Ishikawa (cell line): ENCODE results near the gene TGFBRAP1.

ENCODE experiments used
- CEBPB ChIP-seq: IDR thresholded peaks from 2 replicates; pipeline ENCODE4 v1.6.1; 2012
- CREB1 ChIP-seq: IDR thresholded peaks from 2 replicates; pipeline ENCODE4 v1.6.1; 2012; ENCODE audit warnings: low read depth
- EGR1 ChIP-seq: IDR thresholded peaks from 2 replicates; pipeline ENCODE4 v1.6.1; 2012
- EP300 ChIP-seq: IDR thresholded peaks from 2 replicates; pipeline ENCODE4 v1.6.1; 2012; ENCODE audit warnings: borderline replicate concordance
- FOXM1 ChIP-seq: IDR thresholded peaks from 2 replicates; pipeline ENCODE4 v1.6.1; 2012; ENCODE audit warnings: low read depth, borderline replicate concordance
- RAD21 ChIP-seq: IDR thresholded peaks from 2 replicates; pipeline ENCODE4 v1.6.1; 2012; ENCODE audit warnings: low read depth
- TAF1 ChIP-seq: IDR thresholded peaks from 2 replicates; pipeline ENCODE4 v1.6.1; 2012; ENCODE audit warnings: low read depth, mild to moderate bottlenecking
- TF ChIP-seq, protein P1 (sequence below): IDR thresholded peaks from 2 replicates; pipeline ENCODE4 v1.6.1; 2012
- TF ChIP-seq, protein P2 (sequence below): IDR thresholded peaks from 2 replicates; pipeline ENCODE4 v1.6.1; 2012; ENCODE audit warnings: low read depth, mild to moderate bottlenecking
- TF ChIP-seq, protein P3 (sequence below): IDR thresholded peaks from 2 replicates; pipeline ENCODE4 v1.6.1; 2012

DNA sequence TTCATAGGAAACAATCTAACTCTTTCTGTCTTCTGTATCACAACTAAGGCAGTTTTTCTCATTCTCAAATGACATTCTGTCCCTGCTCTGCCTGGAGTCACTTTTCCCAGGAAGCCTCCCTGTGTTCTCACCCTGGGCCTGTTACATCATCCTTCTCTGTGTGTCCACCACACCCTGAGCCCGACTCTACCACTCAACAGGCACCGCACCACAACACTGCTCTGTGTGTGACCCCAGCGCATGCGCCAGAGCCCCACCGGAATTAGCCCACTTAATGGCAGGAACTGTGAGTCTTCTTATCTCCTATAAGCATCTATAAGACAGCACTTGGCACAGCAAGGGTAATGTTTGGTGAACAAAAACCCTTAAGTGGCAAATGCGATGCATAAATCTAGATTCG is 32.3 kb downstream of the TGFBRAP1 start:
- TF ChIP-seq, protein P1, sequence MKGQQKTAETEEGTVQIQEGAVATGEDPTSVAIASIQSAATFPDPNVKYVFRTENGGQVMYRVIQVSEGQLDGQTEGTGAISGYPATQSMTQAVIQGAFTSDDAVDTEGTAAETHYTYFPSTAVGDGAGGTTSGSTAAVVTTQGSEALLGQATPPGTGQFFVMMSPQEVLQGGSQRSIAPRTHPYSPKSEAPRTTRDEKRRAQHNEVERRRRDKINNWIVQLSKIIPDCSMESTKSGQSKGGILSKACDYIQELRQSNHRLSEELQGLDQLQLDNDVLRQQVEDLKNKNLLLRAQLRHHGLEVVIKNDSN, result no peak
- no peak for TF ChIP-seq CEBPB
- no peak for TF ChIP-seq FOXM1
- TF ChIP-seq EP300, result no peak
- TF ChIP-seq TAF1, result no peak
- TF ChIP-seq, protein P2, sequence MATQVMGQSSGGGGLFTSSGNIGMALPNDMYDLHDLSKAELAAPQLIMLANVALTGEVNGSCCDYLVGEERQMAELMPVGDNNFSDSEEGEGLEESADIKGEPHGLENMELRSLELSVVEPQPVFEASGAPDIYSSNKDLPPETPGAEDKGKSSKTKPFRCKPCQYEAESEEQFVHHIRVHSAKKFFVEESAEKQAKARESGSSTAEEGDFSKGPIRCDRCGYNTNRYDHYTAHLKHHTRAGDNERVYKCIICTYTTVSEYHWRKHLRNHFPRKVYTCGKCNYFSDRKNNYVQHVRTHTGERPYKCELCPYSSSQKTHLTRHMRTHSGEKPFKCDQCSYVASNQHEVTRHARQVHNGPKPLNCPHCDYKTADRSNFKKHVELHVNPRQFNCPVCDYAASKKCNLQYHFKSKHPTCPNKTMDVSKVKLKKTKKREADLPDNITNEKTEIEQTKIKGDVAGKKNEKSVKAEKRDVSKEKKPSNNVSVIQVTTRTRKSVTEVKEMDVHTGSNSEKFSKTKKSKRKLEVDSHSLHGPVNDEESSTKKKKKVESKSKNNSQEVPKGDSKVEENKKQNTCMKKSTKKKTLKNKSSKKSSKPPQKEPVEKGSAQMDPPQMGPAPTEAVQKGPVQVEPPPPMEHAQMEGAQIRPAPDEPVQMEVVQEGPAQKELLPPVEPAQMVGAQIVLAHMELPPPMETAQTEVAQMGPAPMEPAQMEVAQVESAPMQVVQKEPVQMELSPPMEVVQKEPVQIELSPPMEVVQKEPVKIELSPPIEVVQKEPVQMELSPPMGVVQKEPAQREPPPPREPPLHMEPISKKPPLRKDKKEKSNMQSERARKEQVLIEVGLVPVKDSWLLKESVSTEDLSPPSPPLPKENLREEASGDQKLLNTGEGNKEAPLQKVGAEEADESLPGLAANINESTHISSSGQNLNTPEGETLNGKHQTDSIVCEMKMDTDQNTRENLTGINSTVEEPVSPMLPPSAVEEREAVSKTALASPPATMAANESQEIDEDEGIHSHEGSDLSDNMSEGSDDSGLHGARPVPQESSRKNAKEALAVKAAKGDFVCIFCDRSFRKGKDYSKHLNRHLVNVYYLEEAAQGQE, result no peak
- TF ChIP-seq EGR1, result no peak
- no peak for TF ChIP-seq RAD21
- TF ChIP-seq, protein P3, sequence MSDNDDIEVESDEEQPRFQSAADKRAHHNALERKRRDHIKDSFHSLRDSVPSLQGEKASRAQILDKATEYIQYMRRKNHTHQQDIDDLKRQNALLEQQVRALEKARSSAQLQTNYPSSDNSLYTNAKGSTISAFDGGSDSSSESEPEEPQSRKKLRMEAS, result no peak
- TF ChIP-seq CREB1, result no peak
